ENCODE data around the gene NPIPB2. TPM values are rescaled to one million over a fixed set of nuclear protein-coding genes. Genes with fewer than 3 reads are reported as not detected.
"Not testable (repeated sequence)": the region's sequence is repeated elsewhere in the genome, so short reads cannot be mapped to it uniquely, and the experiment has no call there.

The NPIPB2 gene
- total RNA-seq, result 1 to 10 TPM; 8.5 to 8.7 TPM

GRCh38 chr16:11941945-11942344, at the start of gene NPIPB2:
Gene NPIPB2 (minus strand): TSS chr16:11942045. CDS start chr16:11942045, 0 bp downstream.
- H3K4me3 Mint-ChIP-seq; H3K4me1 Mint-ChIP-seq (ENCODE audit: low read depth); H3K27ac Mint-ChIP-seq; CTCF ChIA-PET; intact Hi-C loops (cut with micrococcal nuclease); H3K9me3 Mint-ChIP-seq; H3K27me3 Mint-ChIP-seq (ENCODE audit: low read depth); DNase-seq; H3K36me3 Mint-ChIP-seq (ENCODE audit: low read depth): not testable (repeated sequence)

GRCh38 chr16:11990702-11991390, 49.0 kb upstream of the NPIPB2 start:
- H3K27ac Mint-ChIP-seq, result no peak overlapping the region
- H3K27me3 Mint-ChIP-seq (ENCODE audit: low read depth), result no peaks in the 10 kb centered on the region
- H3K9me3 Mint-ChIP-seq, result no peaks in the 10 kb centered on the region
- DNase-seq, result no peak
- intact Hi-C loops (cut with micrococcal nuclease), result no loop called here
- H3K4me1 Mint-ChIP-seq (ENCODE audit: low read depth), result peaks cover 4% of the 10 kb centered on the region
- H3K4me3 Mint-ChIP-seq, result no peak overlapping the region
- CTCF ChIA-PET, result no interaction called here
- no peaks in the 10 kb centered on the region for H3K36me3 Mint-ChIP-seq (ENCODE audit: low read depth)

- intact Hi-C loops (cut with micrococcal nuclease), result no loop called here
- CTCF ChIA-PET, result no interaction called here
- no peak overlapping the region for H3K4me3 Mint-ChIP-seq
- H3K27me3 Mint-ChIP-seq (ENCODE audit: low read depth), result no peaks in the 10 kb centered on the region
- peaks cover 4% of the 10 kb centered on the region for H3K4me1 Mint-ChIP-seq (ENCODE audit: low read depth)
- H3K36me3 Mint-ChIP-seq (ENCODE audit: low read depth), result no peaks in the 10 kb centered on the region
- DNase-seq, result no peak
- H3K27ac Mint-ChIP-seq, result no peak overlapping the region
- H3K9me3 Mint-ChIP-seq, result no peaks in the 10 kb centered on the region
Measured at GRCh38 chr16:11988258-11988978, 46.6 kb upstream of the NPIPB2 start.

- intact Hi-C loops (cut with micrococcal nuclease), result no loop called here
- CTCF ChIA-PET, result interaction anchor here (0.6 kb wide), 1 partner anchor 108 kb away, joined by 3 read pairs; no protein-coding TSS in a partner anchor
- no peak for DNase-seq
Measured at GRCh38 chr16:11986521-11987057, 44.7 kb upstream of the NPIPB2 start.

GRCh38 chr16:11985250-11985649, 43.4 kb upstream of the NPIPB2 start:
- Mint-ChIP-seq H3K4me3 (no peak overlapping the region), H3K4me1 (ENCODE audit: low read depth) (peaks cover 5% of the 10 kb centered on the region), H3K27ac (no peak overlapping the region), H3K27me3 (ENCODE audit: low read depth) (no peaks in the 10 kb centered on the region), H3K36me3 (ENCODE audit: low read depth) (no peaks in the 10 kb centered on the region), H3K9me3 (no peaks in the 10 kb centered on the region)
- intact Hi-C loops (cut with micrococcal nuclease), result no loop called here
- DNase-seq, result no peak
- CTCF ChIA-PET, result interaction anchor here (0.8 kb wide), 1 partner anchor 12 kb away, joined by 6 read pairs; no protein-coding TSS in a partner anchor

More at GRCh38 chr16:11986521-11987057, 44.7 kb upstream of the NPIPB2 start:
- H3K9me3 Mint-ChIP-seq, result no peaks in the 10 kb centered on the region
- peaks cover 4% of the 10 kb centered on the region for H3K4me1 Mint-ChIP-seq (ENCODE audit: low read depth)
- no peaks in the 10 kb centered on the region for H3K36me3 Mint-ChIP-seq (ENCODE audit: low read depth)
- no peak overlapping the region for H3K27ac Mint-ChIP-seq
- no peaks in the 10 kb centered on the region for H3K27me3 Mint-ChIP-seq (ENCODE audit: low read depth)
- H3K4me3 Mint-ChIP-seq, result no peak overlapping the region

GRCh38 chr16:11980136-11980844, 38.4 kb upstream of the NPIPB2 start:
- Mint-ChIP-seq H3K27ac (no peak overlapping the region), H3K4me3 (no peak overlapping the region), H3K36me3 (ENCODE audit: low read depth) (peaks cover 4% of the 10 kb centered on the region), H3K27me3 (ENCODE audit: low read depth) (no peaks in the 10 kb centered on the region), H3K9me3 (no peaks in the 10 kb centered on the region), H3K4me1 (ENCODE audit: low read depth) (peaks cover 33% of the 10 kb centered on the region)
- CTCF ChIA-PET, result no interaction called here
- DNase-seq, result no peak
- intact Hi-C loops (cut with micrococcal nuclease), result no loop called here

GRCh38 chr16:11979013-11979672, 37.3 kb upstream of the NPIPB2 start:
- H3K9me3 Mint-ChIP-seq, result no peaks in the 10 kb centered on the region
- H3K4me3 Mint-ChIP-seq, result no peak overlapping the region
- no peaks in the 10 kb centered on the region for H3K27me3 Mint-ChIP-seq (ENCODE audit: low read depth)
- no peak overlapping the region for H3K27ac Mint-ChIP-seq
- no peak for DNase-seq
- peaks cover 4% of the 10 kb centered on the region for H3K36me3 Mint-ChIP-seq (ENCODE audit: low read depth)
- intact Hi-C loops (cut with micrococcal nuclease), result loop anchor here (10.0 kb wide), 1 partner anchor 86 kb away; no protein-coding TSS in a partner anchor
- H3K4me1 Mint-ChIP-seq (ENCODE audit: low read depth), result peaks cover 34% of the 10 kb centered on the region
- CTCF ChIA-PET, result no interaction called here

- DNase-seq, result no peak
- peaks cover 4% of the 10 kb centered on the region for H3K36me3 Mint-ChIP-seq (ENCODE audit: low read depth)
- peaks cover 34% of the 10 kb centered on the region for H3K4me1 Mint-ChIP-seq (ENCODE audit: low read depth)
- H3K4me3 Mint-ChIP-seq, result peak overlapping the region; percentile 96
- no peaks in the 10 kb centered on the region for H3K27me3 Mint-ChIP-seq (ENCODE audit: low read depth)
- H3K27ac Mint-ChIP-seq, result no peak overlapping the region
- intact Hi-C loops (cut with micrococcal nuclease), result loop anchor here (10.0 kb wide), 1 partner anchor 87 kb away; no protein-coding TSS in a partner anchor
- H3K9me3 Mint-ChIP-seq, result no peaks in the 10 kb centered on the region
- CTCF ChIA-PET, result interaction anchor here (0.6 to 2.2 kb wide), 2 partner anchors 10 to 91 kb away, joined by 3 to 6 read pairs; no protein-coding TSS in a partner anchor
Measured at GRCh38 chr16:11978080-11978479, 36.2 kb upstream of the NPIPB2 start.

GRCh38 chr16:11977376-11978041, 35.7 kb upstream of the NPIPB2 start:
- intact Hi-C loops (cut with micrococcal nuclease), result loop anchor here (1.0 to 10.0 kb wide), 2 partner anchors 87 to 126 kb away; partner anchors contain the start of gene RSL1D1
- H3K27me3 Mint-ChIP-seq (ENCODE audit: low read depth), result no peaks in the 10 kb centered on the region
- H3K36me3 Mint-ChIP-seq (ENCODE audit: low read depth), result peaks cover 4% of the 10 kb centered on the region
- peaks cover 34% of the 10 kb centered on the region for H3K4me1 Mint-ChIP-seq (ENCODE audit: low read depth)
- H3K9me3 Mint-ChIP-seq, result no peaks in the 10 kb centered on the region
- peak overlapping the region; percentile 96 for H3K4me3 Mint-ChIP-seq
- no peak overlapping the region for H3K27ac Mint-ChIP-seq
- CTCF ChIA-PET, result interaction anchor here (0.6 to 2.2 kb wide), 3 partner anchors 10 to 92 kb away, joined by 3 to 8 read pairs (median 6); no protein-coding TSS in a partner anchor
- no peak for DNase-seq

GRCh38 chr16:11976850-11977375, 35.1 kb upstream of the NPIPB2 start:
- Mint-ChIP-seq H3K4me1 (ENCODE audit: low read depth) (peaks cover 34% of the 10 kb centered on the region), H3K9me3 (no peaks in the 10 kb centered on the region), H3K4me3 (peak overlapping the region; percentile 96), H3K27ac (no peak overlapping the region), H3K27me3 (ENCODE audit: low read depth) (no peaks in the 10 kb centered on the region), H3K36me3 (ENCODE audit: low read depth) (peaks cover 4% of the 10 kb centered on the region)
- CTCF ChIA-PET, result interaction anchor here (1.5 to 2.2 kb wide), 2 partner anchors 9 to 91 kb away, joined by 6 to 8 read pairs; no protein-coding TSS in a partner anchor
- intact Hi-C loops (cut with micrococcal nuclease), result loop anchor here (1.0 to 10.0 kb wide), 3 partner anchors 63 to 126 kb away; partner anchors contain the start of gene RSL1D1
- no peak for DNase-seq

GRCh38 chr16:11973070-11973469, 31.2 kb upstream of the NPIPB2 start:
- Mint-ChIP-seq H3K36me3 (ENCODE audit: low read depth) (peaks cover 4% of the 10 kb centered on the region), H3K27ac (no peak overlapping the region), H3K4me1 (ENCODE audit: low read depth) (peaks cover 25% of the 10 kb centered on the region), H3K27me3 (ENCODE audit: low read depth) (no peaks in the 10 kb centered on the region), H3K9me3 (no peaks in the 10 kb centered on the region), H3K4me3 (no peak overlapping the region)
- no peak for DNase-seq
- intact Hi-C loops (cut with micrococcal nuclease), result loop anchor here (10.0 kb wide), 1 partner anchor 92 kb away; no protein-coding TSS in a partner anchor
- CTCF ChIA-PET, result interaction anchor here (0.6 kb wide), 1 partner anchor 14 kb away, joined by 3 read pairs; no protein-coding TSS in a partner anchor
